IMR-90 (cell line): ENCODE measurements around the gene PRDX5. TPM values are rescaled to one million over a fixed set of nuclear protein-coding genes. Genes with fewer than 3 reads are reported as not detected.

Source experiments
- ATAC-seq: fragments of 200-7000 bp; cut with Tn5 transposase; 2 replicates; pipeline ENCODE4 v1.9.1; 2020; ENCODE audit warnings: low read depth, mild to moderate bottlenecking, moderate library complexity
- BruUV-seq: library from RNA; stranded (reverse); fragments of 400-500 nt; replicated peaks from 2 replicates; lab custom pipeline; 2021; lab: Mats Ljungman, UMichigan
- CTCF ChIA-PET: fragments of 300-600 bp; formaldehyde crosslinking; extraction: SDS; loops from one replicate; lab custom pipeline; 2021; ENCODE audit warnings: antibody characterized with exemption; lab: Yijun Ruan, JAX
- POLR2A ChIA-PET: fragments of 300-600 bp; sonication (Branson Sonifier 250); formaldehyde crosslinking; loops from one replicate; lab custom pipeline; 2022; ENCODE audit warnings: antibody characterized with exemption; ENCODE audit not compliant: unreplicated experiment; lab: Charles Lee
- DNase-seq: peaks from one replicate; pipeline ENCODE4 v3.0.0; 2013
- H2AFZ ChIP-seq: replicated peaks from 2 replicates; pipeline ENCODE3; 2013; ENCODE audit warnings: low read length, mild to moderate bottlenecking; ENCODE audit not compliant: poor library complexity
- H2AK5ac ChIP-seq: 2 replicates; pipeline ENCODE4 v1.6.1; 2013; ENCODE audit warnings: low read depth, low read length, inconsistent platforms
- H2AK9ac ChIP-seq: replicated peaks from 2 replicates; pipeline ENCODE3; 2013; ENCODE audit warnings: mild to moderate bottlenecking, low read depth, low read length, moderate library complexity; ENCODE audit not compliant: poor library complexity
- H2BK120ac ChIP-seq: 2 replicates; pipeline ENCODE4 v1.6.1; 2013; ENCODE audit warnings: low read depth, low read length, inconsistent platforms
- H2BK15ac ChIP-seq: 3 replicates; pipeline ENCODE4 v1.6.1; 2013; ENCODE audit warnings: low read depth, low read length, inconsistent platforms
- H2BK20ac ChIP-seq: 2 replicates; pipeline ENCODE4 v1.6.1; 2013; ENCODE audit warnings: low read depth, mild to moderate bottlenecking, inconsistent platforms, low read length, moderate library complexity
- H2BK5ac ChIP-seq: 2 replicates; pipeline ENCODE4 v1.6.1; 2013; ENCODE audit warnings: mild to moderate bottlenecking, low read depth, low read length, inconsistent platforms; ENCODE audit not compliant: poor library complexity, severe bottlenecking
- H3K14ac ChIP-seq: replicated peaks from 2 replicates; pipeline ENCODE4 v1.6.1; 2013; ENCODE audit warnings: low read depth, low read length, inconsistent platforms
- H3K18ac ChIP-seq: 2 replicates; pipeline ENCODE4 v1.6.1; 2013; ENCODE audit warnings: low read depth, low read length, control low read depth
- H3K23ac ChIP-seq: 2 replicates; pipeline ENCODE4 v1.6.1; 2013; ENCODE audit warnings: low read depth, low read length, inconsistent platforms
- H3K27ac ChIP-seq: 2 replicates; pipeline ENCODE4 v1.5.1; 2013; ENCODE audit warnings: mild to moderate bottlenecking, control low read depth, low read length; ENCODE audit not compliant: insufficient read depth
- H3K27me3 ChIP-seq: 2 replicates; pipeline ENCODE4 v1.6.1; 2013; ENCODE audit warnings: low read length; ENCODE audit not compliant: control insufficient read depth, insufficient read depth
- H3K36me3 ChIP-seq: 2 replicates; pipeline ENCODE4 v1.6.1; 2013; ENCODE audit warnings: low read length, mixed read lengths; ENCODE audit not compliant: control insufficient read depth, insufficient read depth
- H3K4ac ChIP-seq: 2 replicates; pipeline ENCODE4 v1.6.1; 2013; ENCODE audit warnings: low read depth, low read length, inconsistent platforms
- H3K4me1 ChIP-seq: 2 replicates; pipeline ENCODE4 v1.6.1; 2013; ENCODE audit warnings: low read length, mixed read lengths; ENCODE audit not compliant: control insufficient read depth, insufficient read depth
- H3K4me2 ChIP-seq: 2 replicates; pipeline ENCODE4 v1.6.1; 2013; ENCODE audit warnings: low read depth, mild to moderate bottlenecking, control low read depth, low read length, moderate library complexity
- H3K4me3 ChIP-seq: 2 replicates; pipeline ENCODE4 v1.5.1; 2013; ENCODE audit warnings: low read depth, mild to moderate bottlenecking, control low read depth, low read length, moderate library complexity; ENCODE audit not compliant: insufficient read depth
- H3K56ac ChIP-seq: 2 replicates; pipeline ENCODE4 v1.6.1; 2013; ENCODE audit warnings: low read length, inconsistent platforms; ENCODE audit not compliant: insufficient read depth; ENCODE audit errors: extremely low read depth
- H3K79me1 ChIP-seq, 2 experiments: 2 replicates each; pipeline ENCODE4 v1.6.1; 2013; ENCODE audit warnings: low read length in 2 of 2, inconsistent platforms in 1 of 2, low read depth in 1 of 2
- H3K9ac ChIP-seq: 2 replicates; pipeline ENCODE4 v1.6.1; 2013; ENCODE audit warnings: low read depth, low read length, control low read depth
- H3K9me1 ChIP-seq: 2 replicates; pipeline ENCODE4 v1.6.1; 2013; ENCODE audit warnings: low read length, inconsistent platforms; ENCODE audit not compliant: insufficient read depth
- H3K9me3 ChIP-seq: 2 replicates; pipeline ENCODE4 v1.6.1; 2013; ENCODE audit warnings: low read length; ENCODE audit not compliant: control insufficient read depth, insufficient read depth
- H4K20me1 ChIP-seq: 2 replicates; pipeline ENCODE4 v1.6.1; 2013; ENCODE audit warnings: low read length, inconsistent platforms; ENCODE audit not compliant: insufficient read depth
- H4K5ac ChIP-seq: 2 replicates; pipeline ENCODE4 v1.6.1; 2013; ENCODE audit warnings: mild to moderate bottlenecking, low read depth, low read length, control low read depth
- H4K8ac ChIP-seq, 2 experiments: 2 replicates each; pipeline ENCODE4 v1.6.1; 2013; ENCODE audit warnings: low read depth in 2 of 2, low read length in 2 of 2, control low read depth in 1 of 2, inconsistent platforms in 1 of 2
- H4K91ac ChIP-seq: 2 replicates; pipeline ENCODE4 v1.6.1; 2013; ENCODE audit warnings: low read depth, low read length, inconsistent platforms; ENCODE audit not compliant: insufficient read depth
- BHLHE40 ChIP-seq: fragments of 150-350 bp; IDR thresholded peaks from 2 replicates; pipeline ENCODE4 v1.6.1; 2016; ENCODE audit warnings: mild to moderate bottlenecking, low read depth, low read length
- CEBPB ChIP-seq: IDR thresholded peaks from 2 replicates; pipeline ENCODE4 v1.6.1; 2012; ENCODE audit warnings: low read depth, low read length, improper control_type of control experiment
- CHD1 ChIP-seq: IDR thresholded peaks from 2 replicates; pipeline ENCODE4 v1.6.1; 2012; ENCODE audit warnings: low read depth, low read length, improper control_type of control experiment
- FOS ChIP-seq: fragments of 150-350 bp; IDR thresholded peaks from 2 replicates; pipeline ENCODE4 v1.6.1; 2016; ENCODE audit warnings: low read depth, low read length
- MAFK ChIP-seq: IDR thresholded peaks from 2 replicates; pipeline ENCODE4 v1.6.1; 2012; ENCODE audit warnings: low read depth, low read length, improper control_type of control experiment
- MAZ ChIP-seq: IDR thresholded peaks from 2 replicates; pipeline ENCODE4 v1.6.1; 2012; ENCODE audit warnings: low read depth, mild to moderate bottlenecking, low read length, improper control_type of control experiment, moderate library complexity, borderline replicate concordance
- MXI1 ChIP-seq: IDR thresholded peaks from 2 replicates; pipeline ENCODE4 v1.6.1; 2012; ENCODE audit warnings: low read depth, mild to moderate bottlenecking, low read length, moderate library complexity, borderline replicate concordance
- NFE2L2 ChIP-seq: fragments of 150-350 bp; IDR thresholded peaks from 2 replicates; pipeline ENCODE4 v1.6.1; 2016; ENCODE audit warnings: low read depth, mild to moderate bottlenecking, low read length
- POLR2A ChIP-seq: IDR thresholded peaks from 2 replicates; pipeline ENCODE4 v1.6.1; 2012; ENCODE audit warnings: mild to moderate bottlenecking, low read depth, low read length
- RAD21 ChIP-seq: IDR thresholded peaks from 2 replicates; pipeline ENCODE4 v1.6.1; 2012; ENCODE audit warnings: low read length, improper control_type of control experiment
- RCOR1 ChIP-seq: IDR thresholded peaks from 2 replicates; pipeline ENCODE4 v1.6.1; 2012; ENCODE audit warnings: mild to moderate bottlenecking, low read length, improper control_type of control experiment; ENCODE audit not compliant: insufficient replicate concordance
- RFX5 ChIP-seq: IDR thresholded peaks from 2 replicates; pipeline ENCODE4 v1.8.0; 2012; ENCODE audit warnings: low read depth, mild to moderate bottlenecking, low read length, moderate library complexity
- SMC3 ChIP-seq: fragments of 150-350 bp; IDR thresholded peaks from 2 replicates; pipeline ENCODE4 v1.6.1; 2016; ENCODE audit warnings: low read depth, mild to moderate bottlenecking, antibody characterized with exemption, low read length, moderate library complexity
- WGBS, 2 experiments: methylation state at CpG; one replicate each; pipeline versions ENCODE4 v1.1.5 to v1.1.7; 2013; ENCODE audit warnings: missing lambda C conversion rate in 2 of 2; ENCODE audit not compliant: insufficient read length in 1 of 2; ENCODE audit errors: extremely low coverage in 2 of 2; 5-methylcytosine and 5-hydroxymethylcytosine counted together
- dilution Hi-C: fragments of 300-500 bp; cut with HindIII; formaldehyde crosslinking; loops from one replicate; pipeline ENCODE4 v1.14.3; 2018; ENCODE audit warnings: low sequenced_read_pairs; ENCODE audit not compliant: unreplicated experiment
- in situ Hi-C: fragments of 300-500 bp; cut with MboI; formaldehyde crosslinking; loops from 3 replicates; pipeline ENCODE4 v1.14.3; 2019; ENCODE audit warnings: low sequenced_read_pairs, inconsistent platforms, mixed read lengths
- intact Hi-C: fragments of 100-400 bp; cut with micrococcal nuclease; formaldehyde crosslinking; loops from 2 replicates; pipeline ENCODE4 v1.10.0; 2022
- polyA plus RNA-seq, 3 experiments: library from polyadenylated mRNA; depleted of rRNA; stranded (reverse); fragments of >200 nt; gene quantifications; 2 replicates each; pipeline ENCODE4 v1.2.3, GENCODE V29; 2012; ENCODE audit warnings: low replicate concordance in 1 of 3
- total RNA-seq: library from RNA; depleted of rRNA; stranded (reverse); fragments of >200 nt; gene quantifications from 2 replicates; pipeline ENCODE4 v1.2.3, GENCODE V29; 2012
- TF ChIP-seq, protein P1 (sequence below): fragments of 150-350 bp; IDR thresholded peaks from 2 replicates; pipeline ENCODE4 v1.6.1; 2016; ENCODE audit warnings: low read depth, mild to moderate bottlenecking, low read length, moderate library complexity, borderline replicate concordance
- TF ChIP-seq, protein P2 (sequence below): fragments of 150-350 bp; IDR thresholded peaks from 2 replicates; pipeline ENCODE4 v1.6.1; 2017; ENCODE audit warnings: mild to moderate bottlenecking, antibody characterized with exemption, low read length, low read depth
- TF ChIP-seq, protein P3 (sequence below): conservative IDR thresholded peaks from 2 replicates; pipeline ENCODE4 v1.5.1; 2012; ENCODE audit warnings: mild to moderate bottlenecking, low read depth, low read length, improper control_type of control experiment

The PRDX5 gene
- total and polyA plus RNA-seq, 2 of the 4 experiments (the other 2 are of a cell fraction), result 120 to 292 TPM

DNA sequence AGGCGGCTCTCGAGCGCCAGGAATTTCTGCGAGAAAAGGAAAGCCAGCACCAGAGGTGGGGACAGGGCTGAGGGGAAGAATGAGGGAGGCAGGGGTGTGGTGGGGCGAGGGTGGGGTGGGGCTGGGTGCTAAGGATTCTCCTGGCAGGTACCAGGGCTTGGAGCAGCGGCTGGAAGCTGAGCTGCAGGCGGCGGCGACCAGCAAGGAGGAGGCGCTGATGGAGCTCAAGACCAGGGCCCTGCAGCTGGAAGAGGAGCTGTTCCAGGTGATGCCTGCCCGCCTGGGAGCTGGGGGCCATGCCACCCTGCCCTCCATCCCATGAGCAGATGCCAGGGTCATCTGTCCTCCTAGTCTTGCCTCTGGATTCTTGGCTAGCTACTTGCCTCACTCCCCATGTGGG is 31.5 kb downstream of the PRDX5 start:
- H3K18ac ChIP-seq, result no peak overlapping the region
- H2BK120ac ChIP-seq, result no peak overlapping the region
- H3K23ac ChIP-seq, result no peak overlapping the region
- H3K9me1 ChIP-seq, result no peaks in the 10 kb centered on the region
- H3K9ac ChIP-seq, result no peak overlapping the region
- H2AK5ac ChIP-seq, result no peak overlapping the region
- no peaks in the 10 kb centered on the region for H3K4me1 ChIP-seq
- no peaks in the 10 kb centered on the region for H3K9me3 ChIP-seq
- H2AK9ac ChIP-seq, result no peak overlapping the region
- DNase-seq (no peak), ATAC-seq (no peak)
- H4K20me1 ChIP-seq, result no peaks in the 10 kb centered on the region
- no peak overlapping the region for H2BK15ac ChIP-seq
- no peak overlapping the region for H3K14ac ChIP-seq
- CTCF ChIA-PET, result no interaction called here
- H2AFZ ChIP-seq, result no peak overlapping the region
- dilution Hi-C loops (no loop called here), intact Hi-C loops (no loop called here), in situ Hi-C loops (no loop called here)
- H3K56ac ChIP-seq, result no peak overlapping the region
- TF ChIP-seq CHD1 (no peak), MXI1 (no peak), MAZ (no peak), NFE2L2 (no peak), FOS (no peak), SMC3 (no peak), RAD21 (no peak), RCOR1 (no peak), POLR2A (no peak), RFX5 (no peak), CEBPB (no peak), MAFK (no peak), BHLHE40 (no peak)
- TF ChIP-seq, protein P1, sequence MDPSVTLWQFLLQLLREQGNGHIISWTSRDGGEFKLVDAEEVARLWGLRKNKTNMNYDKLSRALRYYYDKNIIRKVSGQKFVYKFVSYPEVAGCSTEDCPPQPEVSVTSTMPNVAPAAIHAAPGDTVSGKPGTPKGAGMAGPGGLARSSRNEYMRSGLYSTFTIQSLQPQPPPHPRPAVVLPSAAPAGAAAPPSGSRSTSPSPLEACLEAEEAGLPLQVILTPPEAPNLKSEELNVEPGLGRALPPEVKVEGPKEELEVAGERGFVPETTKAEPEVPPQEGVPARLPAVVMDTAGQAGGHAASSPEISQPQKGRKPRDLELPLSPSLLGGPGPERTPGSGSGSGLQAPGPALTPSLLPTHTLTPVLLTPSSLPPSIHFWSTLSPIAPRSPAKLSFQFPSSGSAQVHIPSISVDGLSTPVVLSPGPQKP, result no peak
- TF ChIP-seq, protein P2, sequence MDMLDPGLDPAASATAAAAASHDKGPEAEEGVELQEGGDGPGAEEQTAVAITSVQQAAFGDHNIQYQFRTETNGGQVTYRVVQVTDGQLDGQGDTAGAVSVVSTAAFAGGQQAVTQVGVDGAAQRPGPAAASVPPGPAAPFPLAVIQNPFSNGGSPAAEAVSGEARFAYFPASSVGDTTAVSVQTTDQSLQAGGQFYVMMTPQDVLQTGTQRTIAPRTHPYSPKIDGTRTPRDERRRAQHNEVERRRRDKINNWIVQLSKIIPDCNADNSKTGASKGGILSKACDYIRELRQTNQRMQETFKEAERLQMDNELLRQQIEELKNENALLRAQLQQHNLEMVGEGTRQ, result no peak
- TF ChIP-seq, protein P3, sequence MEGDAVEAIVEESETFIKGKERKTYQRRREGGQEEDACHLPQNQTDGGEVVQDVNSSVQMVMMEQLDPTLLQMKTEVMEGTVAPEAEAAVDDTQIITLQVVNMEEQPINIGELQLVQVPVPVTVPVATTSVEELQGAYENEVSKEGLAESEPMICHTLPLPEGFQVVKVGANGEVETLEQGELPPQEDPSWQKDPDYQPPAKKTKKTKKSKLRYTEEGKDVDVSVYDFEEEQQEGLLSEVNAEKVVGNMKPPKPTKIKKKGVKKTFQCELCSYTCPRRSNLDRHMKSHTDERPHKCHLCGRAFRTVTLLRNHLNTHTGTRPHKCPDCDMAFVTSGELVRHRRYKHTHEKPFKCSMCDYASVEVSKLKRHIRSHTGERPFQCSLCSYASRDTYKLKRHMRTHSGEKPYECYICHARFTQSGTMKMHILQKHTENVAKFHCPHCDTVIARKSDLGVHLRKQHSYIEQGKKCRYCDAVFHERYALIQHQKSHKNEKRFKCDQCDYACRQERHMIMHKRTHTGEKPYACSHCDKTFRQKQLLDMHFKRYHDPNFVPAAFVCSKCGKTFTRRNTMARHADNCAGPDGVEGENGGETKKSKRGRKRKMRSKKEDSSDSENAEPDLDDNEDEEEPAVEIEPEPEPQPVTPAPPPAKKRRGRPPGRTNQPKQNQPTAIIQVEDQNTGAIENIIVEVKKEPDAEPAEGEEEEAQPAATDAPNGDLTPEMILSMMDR, result no peak
- no peak overlapping the region for H2BK20ac ChIP-seq
- peaks cover 2% of the 10 kb centered on the region; the same call in 1 of the 2 replicates for H3K27me3 ChIP-seq
- no peak overlapping the region for H3K4me2 ChIP-seq
- no peak overlapping the region for H3K4ac ChIP-seq
- no TSS peak for BruUV-seq
- H3K79me1 ChIP-seq, result no peaks in the 10 kb centered on the region
- H3K36me3 ChIP-seq, result no peaks in the 10 kb centered on the region
- H4K5ac ChIP-seq, result no peak overlapping the region
- POLR2A ChIA-PET, result no interaction called here
- no peak overlapping the region for H4K91ac ChIP-seq
- no CpG with 5 or more reads among the region's 11 CpGs for WGBS, 2 experiments
- H3K27ac ChIP-seq, result no peak overlapping the region
- no peak overlapping the region for H3K4me3 ChIP-seq
- no peak overlapping the region for H4K8ac ChIP-seq
- no peak overlapping the region for H2BK5ac ChIP-seq
